Fibroblast of skin of right biceps (primary cell): ENCODE data around the gene NGLY1.

ENCODE experiments used
- DNase-seq: peaks from one replicate; pipeline ENCODE4 v3.0.0-alpha.2; 2013

The NGLY1 gene

GRCh38 chr3:25783661-25784512 lies 644 bp upstream of the NGLY1 start:
- peak; percentile 32 for DNase-seq

DNA sequence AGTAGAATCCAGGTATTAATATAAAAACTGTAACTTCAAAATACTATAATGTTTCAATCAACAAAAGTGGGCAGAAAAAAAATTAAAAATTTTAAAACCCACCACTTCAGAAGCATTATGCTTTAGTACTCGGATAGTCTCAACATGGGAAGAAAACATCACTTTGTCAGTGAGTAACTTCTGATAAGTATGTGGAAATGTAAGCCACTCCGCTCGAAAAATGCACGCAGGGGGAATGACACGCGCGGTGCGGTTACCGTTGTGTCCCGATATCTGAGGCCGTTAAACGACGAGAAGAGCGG lies 656 bp downstream of the NGLY1 start:
- no peak for DNase-seq

DNA sequence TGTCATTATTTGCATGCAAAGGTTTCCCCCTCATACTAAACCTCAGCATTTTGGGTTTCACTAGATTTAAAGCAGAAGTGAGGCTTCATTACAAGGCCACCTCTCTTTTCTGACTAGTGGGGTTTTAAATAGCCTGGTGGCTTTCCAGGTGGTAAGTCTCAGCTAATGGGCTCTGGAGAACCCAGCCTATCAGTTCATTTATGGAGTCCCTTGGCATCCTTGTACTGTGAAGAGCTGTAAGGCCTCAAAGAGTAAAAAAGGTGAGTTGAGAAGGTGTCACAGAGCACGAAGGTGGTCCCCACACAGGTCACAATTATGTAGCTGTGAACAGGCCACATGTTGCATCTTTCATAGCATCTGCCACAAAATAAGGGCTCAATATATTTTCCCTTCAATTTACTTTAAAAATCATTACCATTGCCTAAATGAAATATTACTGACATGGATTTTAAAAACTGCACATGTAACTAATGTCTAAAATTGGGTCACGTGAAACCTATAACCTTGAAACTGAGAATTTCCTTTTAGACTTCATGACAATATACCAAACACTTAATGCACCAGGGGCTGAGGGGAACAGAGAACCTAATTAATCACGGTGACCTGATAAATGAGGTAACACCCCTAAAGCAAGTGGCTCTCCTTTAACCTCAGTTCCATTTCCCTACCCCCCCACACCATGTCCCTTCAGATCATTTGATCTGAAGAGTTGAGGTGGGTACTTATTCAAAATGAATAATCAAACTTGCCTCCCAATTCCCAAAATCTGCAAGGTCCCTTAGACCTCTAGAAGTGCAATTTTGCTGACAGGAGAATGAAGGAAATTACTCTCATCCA lies 1.3 kb downstream of the NGLY1 start:
- DNase-seq, result no peak

DNA sequence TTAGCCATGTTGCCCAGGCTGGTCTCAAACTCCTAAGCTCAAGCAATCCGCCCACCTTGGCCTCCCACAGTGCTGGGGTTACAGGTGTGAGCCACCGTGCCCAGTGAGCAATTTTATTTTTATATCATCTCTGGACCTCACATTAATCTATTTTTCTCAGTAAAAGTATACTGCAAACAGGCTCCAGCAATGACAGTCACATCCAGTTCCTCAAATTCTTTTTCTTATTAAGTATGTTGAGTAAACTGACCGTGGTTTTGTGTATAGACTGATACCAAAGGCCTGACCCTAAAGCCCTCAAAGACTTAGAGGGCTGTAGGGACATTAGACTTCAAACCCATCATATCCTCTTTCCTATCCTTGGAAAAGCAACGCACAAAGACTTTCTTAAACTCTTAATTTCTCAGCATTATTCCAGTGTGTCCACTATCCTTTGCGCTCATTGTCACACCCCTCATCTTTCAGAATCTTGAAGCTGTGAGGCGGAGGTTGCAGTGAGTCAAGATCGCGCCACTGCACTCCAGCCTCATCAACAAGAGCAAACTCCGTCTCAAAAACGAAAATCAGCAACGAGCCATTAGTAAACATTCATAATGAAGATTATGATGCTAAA lies 2.0 kb downstream of the NGLY1 start:
- no peak for DNase-seq

DNA sequence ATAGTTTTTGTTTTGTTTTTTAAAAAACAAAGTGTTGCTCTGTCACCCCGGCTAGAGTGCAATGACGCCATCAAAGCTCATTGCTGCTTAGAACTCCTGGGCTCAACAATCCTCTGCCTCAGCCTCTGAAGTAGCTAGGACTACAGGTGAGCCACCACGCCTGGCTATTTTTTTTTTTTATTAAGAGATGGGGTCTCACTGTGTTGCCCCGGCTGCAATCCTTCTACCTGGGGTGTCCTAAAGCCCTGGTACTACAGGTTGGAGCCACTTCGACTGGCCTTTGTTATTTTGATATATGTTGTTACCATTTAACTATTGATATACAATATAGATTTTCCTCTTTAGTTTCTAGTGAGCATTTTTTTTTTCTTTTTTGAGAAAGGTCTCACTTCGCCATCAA lies 2.6 kb downstream of the NGLY1 start:
- no peak for DNase-seq

DNA sequence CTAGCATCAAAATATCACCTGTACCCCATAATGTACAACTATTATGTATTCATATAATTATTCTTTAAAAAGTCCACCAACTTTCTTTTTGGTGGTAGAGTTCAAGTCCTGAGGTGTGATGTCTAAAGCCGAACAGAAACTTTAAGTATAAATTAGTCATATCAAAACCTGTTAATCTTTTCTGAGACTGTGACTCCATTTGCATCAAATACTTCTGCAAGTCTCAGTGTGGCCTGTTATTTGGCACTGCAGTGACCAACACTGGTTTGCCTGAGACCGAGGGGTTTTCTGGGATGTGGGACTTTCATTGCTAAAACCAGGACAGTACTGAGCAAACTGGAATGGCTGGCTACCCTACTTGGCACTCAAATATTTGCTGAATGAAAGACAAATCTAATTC lies 7.3 kb downstream of the NGLY1 start:
- DNase-seq, result no peak

DNA sequence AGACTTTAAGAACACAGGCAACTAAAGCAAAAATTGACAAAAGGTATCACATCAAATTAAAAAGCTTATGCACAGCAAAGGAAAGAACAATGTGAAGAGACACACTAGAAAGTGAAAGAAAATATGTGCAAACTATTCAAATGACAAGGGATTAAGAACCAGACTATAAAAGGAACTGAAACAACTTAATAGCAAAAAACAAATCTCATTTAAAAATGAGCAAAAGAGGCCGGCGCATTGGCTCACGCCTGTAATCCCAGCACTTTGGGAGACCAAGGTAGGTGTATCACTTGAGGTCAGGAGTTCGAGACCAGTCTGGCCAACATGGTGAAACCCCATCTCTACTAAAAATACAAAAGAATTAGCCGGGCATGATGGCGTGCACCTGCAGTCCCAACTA lies 14.4 kb downstream of the NGLY1 start:
- DNase-seq, result no peak

DNA sequence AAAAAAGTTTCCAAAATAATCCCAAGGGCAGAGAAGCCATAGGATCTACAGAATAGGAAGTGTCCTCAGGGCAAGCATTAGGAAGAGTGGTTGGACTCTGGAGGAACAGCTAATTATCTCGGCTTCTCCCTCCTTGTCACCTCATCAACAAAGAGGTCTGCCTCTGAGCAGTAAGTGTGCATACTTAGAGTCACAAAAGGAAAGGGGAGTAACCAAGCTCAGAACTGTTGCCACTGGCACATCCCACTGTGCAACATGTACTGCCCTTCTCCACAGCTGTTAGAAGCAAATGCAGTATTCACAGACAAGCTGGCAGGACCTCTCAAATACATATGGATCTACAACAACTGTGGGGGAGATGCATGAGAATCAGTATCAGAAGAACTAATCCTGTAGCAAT lies 31.5 kb downstream of the NGLY1 start:
- DNase-seq, result no peak

DNA sequence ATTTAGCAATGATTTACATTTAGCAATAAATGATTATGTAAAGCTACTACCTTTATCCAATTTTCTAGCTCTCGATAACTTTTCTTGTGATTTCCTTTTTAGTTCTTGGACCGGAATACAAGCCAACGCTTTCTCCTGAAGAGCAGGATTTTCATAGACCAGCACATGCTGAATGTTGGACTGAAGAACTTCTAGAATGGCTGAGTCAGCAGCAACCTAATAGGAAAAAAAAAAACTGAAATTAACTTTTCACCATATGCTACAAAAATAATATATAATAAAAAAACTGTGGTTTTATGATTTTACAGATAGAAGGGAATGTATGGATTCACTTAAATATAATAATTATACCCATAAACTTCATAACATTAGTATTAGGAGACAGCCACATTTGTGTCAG lies 32.2 kb downstream of the NGLY1 start:
- DNase-seq, result no peak

DNA sequence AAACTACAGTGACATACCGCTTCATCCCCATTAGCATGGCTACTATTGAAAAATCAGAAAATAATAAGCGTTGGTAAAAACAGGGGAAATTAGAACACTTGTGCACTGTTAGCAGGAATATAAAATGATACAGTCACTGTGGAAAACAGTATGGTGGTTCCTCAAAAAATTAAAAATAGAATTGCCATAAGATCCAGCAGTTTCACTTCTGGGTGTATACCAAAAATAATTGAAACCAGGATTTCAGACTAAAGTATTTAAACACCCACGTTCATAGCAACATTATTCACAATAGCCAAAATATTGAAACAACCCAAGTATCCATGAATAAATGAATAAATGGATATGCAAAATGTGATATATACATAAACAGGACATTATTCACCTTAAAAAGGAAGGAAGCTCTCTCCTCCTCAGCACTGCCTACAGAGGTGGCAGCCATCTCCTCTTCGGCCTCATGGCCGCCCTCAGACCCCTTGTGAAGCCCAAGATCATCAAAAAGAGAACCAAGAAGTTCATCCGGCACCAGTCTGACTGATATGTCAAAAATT lies 34.1 kb downstream of the NGLY1 start:
- no peak for DNase-seq

DNA sequence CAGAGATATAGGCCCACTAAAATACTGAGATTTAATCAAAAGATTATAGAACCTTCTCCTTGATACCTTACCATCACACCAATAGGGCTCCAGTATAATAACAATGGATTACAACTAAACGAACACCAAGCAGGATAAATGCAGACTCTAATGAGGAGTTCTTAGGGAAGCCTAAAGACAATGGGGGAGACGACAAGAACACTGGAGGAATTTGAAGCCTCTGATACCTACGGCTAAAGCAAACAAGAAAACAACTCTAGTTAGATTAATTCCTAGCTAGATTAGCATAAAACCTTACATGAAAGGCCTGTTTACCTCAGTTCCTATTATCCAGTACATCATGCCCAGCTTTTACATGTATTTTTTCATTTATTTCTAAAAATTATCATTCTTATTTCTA lies 35.1 kb downstream of the NGLY1 start:
- DNase-seq, result no peak

GRCh38 chr3:25747033-25747432 lies 36.2 kb downstream of the NGLY1 start:
- peak; percentile 3 for DNase-seq

- no peak for DNase-seq
Observed at GRCh38 chr3:25744470-25744869, 38.8 kb downstream of the NGLY1 start.

DNA sequence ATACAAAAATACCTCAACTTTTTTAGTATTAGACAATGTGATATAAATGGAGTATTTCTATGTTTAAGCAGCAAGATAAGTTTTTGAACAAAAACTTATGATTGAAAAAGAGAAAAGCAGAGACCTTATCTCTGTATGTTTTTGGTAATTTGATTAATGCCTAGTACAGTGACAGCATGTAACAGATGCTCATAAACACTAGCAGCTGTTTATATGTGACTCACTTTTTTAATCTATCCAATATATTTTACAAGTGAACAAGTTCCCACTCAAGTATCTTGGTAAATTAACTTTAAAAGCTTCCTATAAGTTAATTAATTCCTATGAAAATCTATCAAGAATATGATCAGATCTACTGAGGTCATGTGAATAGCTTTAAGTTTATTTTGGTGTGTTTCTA lies 55.1 kb downstream of the NGLY1 start:
- no peak for DNase-seq

DNA sequence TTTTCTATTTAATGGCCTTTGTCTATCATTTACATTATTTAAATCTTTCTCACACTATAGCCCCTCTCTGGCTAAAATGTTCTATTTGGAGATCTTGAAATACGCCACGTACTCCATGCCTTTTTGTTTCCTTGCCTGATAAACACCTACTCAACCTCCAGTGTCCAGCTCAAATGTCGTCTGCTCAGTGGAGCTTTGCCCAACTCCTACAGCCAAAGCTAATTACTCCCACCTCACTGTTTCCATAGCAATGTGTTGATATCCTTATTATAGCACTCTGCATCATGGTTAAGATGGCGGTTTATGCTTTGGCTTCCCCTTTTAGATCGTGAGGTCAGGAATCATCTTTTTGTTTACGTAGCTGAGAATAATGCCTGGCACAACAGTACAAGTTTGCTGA lies 55.9 kb downstream of the NGLY1 start:
- no peak for DNase-seq

DNA sequence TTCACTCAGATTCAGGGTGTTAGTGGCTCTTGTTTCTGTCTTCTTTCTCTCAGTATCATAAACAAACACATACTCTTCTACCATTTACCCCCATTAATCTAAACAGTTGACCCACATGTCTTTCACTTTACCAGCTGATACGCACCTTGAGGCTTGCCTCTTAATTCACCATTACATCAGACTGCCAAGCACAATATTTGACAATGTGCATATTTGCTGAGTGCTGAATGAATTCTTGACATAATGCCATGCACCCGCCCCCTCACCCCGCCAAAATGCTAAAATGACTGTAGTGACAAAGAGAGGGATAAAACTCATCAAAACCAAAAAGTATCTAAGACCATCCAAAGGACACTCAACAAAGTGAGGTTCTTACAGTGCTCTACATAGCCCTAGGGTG lies 57.4 kb downstream of the NGLY1 start:
- peak; percentile 2 for DNase-seq

DNA sequence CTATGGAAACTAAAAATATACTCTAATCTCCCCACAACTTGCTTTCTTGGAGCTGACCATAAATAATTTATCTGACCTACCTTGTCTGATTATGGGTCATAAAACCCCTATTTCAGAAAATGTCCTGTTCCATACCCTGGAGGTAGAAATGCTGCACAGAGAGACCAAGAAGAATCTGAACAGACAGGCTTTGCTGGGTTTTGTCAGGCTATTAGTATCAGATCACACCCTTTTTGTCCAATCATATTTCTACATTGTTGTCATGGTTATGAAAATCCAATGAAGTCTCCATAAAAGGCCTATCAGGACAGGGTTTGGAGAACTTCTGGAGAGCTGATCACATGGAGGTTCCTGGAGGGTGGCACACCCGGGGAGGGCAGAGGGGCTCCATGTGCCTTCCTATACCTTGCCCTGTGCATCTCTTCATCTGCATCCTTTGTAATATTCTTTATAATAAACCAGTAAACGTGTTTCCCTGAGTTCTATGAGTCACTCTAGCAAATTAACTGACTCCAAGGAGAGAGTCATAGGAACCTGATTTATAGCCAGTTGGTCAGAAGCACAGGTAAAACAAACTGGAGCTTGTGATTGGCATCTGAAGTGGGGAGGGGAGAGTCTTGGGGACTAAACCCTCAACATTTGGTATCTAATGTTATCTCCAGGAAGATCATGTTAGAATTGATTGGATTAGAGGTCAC lies 58.1 kb downstream of the NGLY1 start:
- DNase-seq, result no peak

- DNase-seq, result no peak
Observed at GRCh38 chr3:25723802-25724201, 59.4 kb downstream of the NGLY1 start.

DNA sequence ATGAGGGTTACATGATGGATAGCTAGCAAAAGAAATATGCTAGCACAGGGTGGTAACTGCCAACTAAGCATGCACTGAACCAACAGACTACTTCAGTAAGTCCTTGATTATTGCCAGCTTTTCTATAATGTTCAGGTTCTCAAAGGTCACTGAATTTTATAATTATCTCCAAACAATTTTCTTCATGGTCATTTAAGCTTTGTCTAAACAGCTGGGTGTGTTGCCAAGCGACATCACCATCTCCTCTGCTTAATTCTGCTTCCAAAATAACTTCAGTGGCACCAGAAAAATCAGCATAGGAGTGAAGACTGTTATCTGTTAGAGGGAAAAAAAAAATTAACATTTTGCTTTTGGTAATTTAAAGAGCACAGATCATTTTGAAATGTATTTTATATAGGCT lies 63.9 kb downstream of the NGLY1 start:
- DNase-seq, result no peak

DNA sequence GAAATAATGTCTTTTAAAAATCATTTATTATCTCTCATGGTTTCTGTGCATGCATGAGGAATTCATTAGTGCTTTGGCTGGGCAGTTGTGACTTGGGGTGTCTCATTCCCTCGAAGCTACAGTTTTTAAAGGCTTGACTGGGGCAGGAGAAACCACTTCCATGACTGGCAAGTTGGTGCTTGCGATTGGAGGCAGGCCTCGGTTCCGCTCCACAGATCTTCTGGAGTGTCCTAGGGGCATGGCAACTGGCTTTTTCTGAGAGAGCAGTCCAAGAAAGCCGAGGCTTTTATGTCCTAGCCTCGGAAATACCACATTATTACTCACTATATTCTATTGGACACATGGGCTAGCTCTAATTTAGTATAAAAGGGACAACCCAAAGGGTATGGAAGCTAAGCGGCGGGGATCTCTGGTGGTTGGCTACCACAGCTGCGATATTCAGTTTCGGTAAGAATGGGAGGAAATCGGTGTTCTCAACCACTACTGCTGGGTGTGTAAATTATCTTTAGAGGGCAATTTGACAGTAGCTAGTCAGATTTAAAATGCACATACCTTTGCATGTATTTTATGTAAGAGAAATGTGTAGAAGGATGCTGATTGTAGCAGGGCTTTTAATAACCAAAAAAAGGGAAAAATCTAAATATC lies 69.8 kb downstream of the NGLY1 start:
- DNase-seq, result no peak

GRCh38 chr3:25711090-25711489 lies 72.2 kb downstream of the NGLY1 start:
- DNase-seq, result no peak

GRCh38 chr3:25708036-25708435 lies 75.2 kb downstream of the NGLY1 start:
- DNase-seq, result no peak
